ENCODE results near the gene GABRA5. TPM values are rescaled to one million over a fixed set of nuclear protein-coding genes. Genes with fewer than 3 reads are reported as not detected.
A peak's percentile ranks its signal among the peaks of the same experiment; 100 is the strongest.

GABRA5 gene
- total RNA-seq, 1 donor from 2014 or later: 0.62 TPM

GRCh38 chr15:26928051-26928450, 61.2 kb downstream of the GABRA5 start:
- DNase-seq: no peak

GRCh38 chr15:26929588-26929987, 62.7 kb downstream of the GABRA5 start:
- DNase-seq: no peak

- DNase-seq: no peak
Measured at GRCh38 chr15:26934848-26935247, 68.0 kb downstream of the GABRA5 start.

GRCh38 chr15:26935322-26935721, 68.5 kb downstream of the GABRA5 start:
- DNase-seq: no peak

GRCh38 chr15:26936502-26936901, 69.6 kb downstream of the GABRA5 start:
- DNase-seq: no peak

- DNase-seq: no peak
Measured at GRCh38 chr15:26937134-26937533, 70.3 kb downstream of the GABRA5 start.

GRCh38 chr15:26939398-26939797, 72.5 kb downstream of the GABRA5 start:
- no peak for DNase-seq

- DNase-seq: no peak
Measured at GRCh38 chr15:26941489-26941888, 74.6 kb downstream of the GABRA5 start.

- no peak for DNase-seq
Measured at GRCh38 chr15:26943866-26944265, 77.0 kb downstream of the GABRA5 start.

GRCh38 chr15:26945046-26945445, 78.2 kb downstream of the GABRA5 start:
- DNase-seq: no peak

- DNase-seq: no peak
Measured at GRCh38 chr15:26950001-26950400, 83.1 kb downstream of the GABRA5 start.

GRCh38 chr15:26954403-26954802, 87.5 kb downstream of the GABRA5 start:
- DNase-seq: no peak

- DNase-seq: peak; percentile 82
Measured at GRCh38 chr15:26967719-26968269, 100.9 kb downstream of the GABRA5 start.

- DNase-seq: no peak
Measured at GRCh38 chr15:26968806-26969205, 101.9 kb downstream of the GABRA5 start.

- peak; percentile 57 for DNase-seq
Measured at GRCh38 chr15:26970712-26971210, 103.9 kb downstream of the GABRA5 start, which contains the start of gene GABRG3. Gene GABRG3, plus strand, starts transcription at chr15:26971181.

- DNase-seq: peak; percentile 18
Measured at GRCh38 chr15:26971271-26972018, 104.6 kb downstream of the GABRA5 start.

- peak; percentile 3 for DNase-seq
Measured at GRCh38 chr15:26972636-26973035, 105.8 kb downstream of the GABRA5 start.

GRCh38 chr15:26974120-26974780, 107.4 kb downstream of the GABRA5 start:
- DNase-seq: peak; percentile 72

- no peak for DNase-seq
Measured at GRCh38 chr15:26981492-26981891, 114.6 kb downstream of the GABRA5 start.

- DNase-seq: no peak
Measured at GRCh38 chr15:26983822-26984221, 117.0 kb downstream of the GABRA5 start.

GRCh38 chr15:26985050-26985449, 118.2 kb downstream of the GABRA5 start:
- DNase-seq: no peak

GRCh38 chr15:26996250-26996649, 129.4 kb downstream of the GABRA5 start:
- DNase-seq: no peak
